K562 (cell line): ENCODE data around the gene CALCOCO2. TPM values are rescaled to one million over a fixed set of nuclear protein-coding genes. Genes with fewer than 3 reads are reported as not detected.

Experiments
- ATAC-seq: fragments of 200-7000 bp; cut with Tn5 transposase; 3 replicates; pipeline ENCODE4 v1.9.1; 2020; ENCODE audit warnings: moderate library complexity
- BruUV-seq: library from RNA; stranded (reverse); fragments of 400-500 nt; replicated peaks from 2 replicates; lab custom pipeline; 2021; lab: Mats Ljungman, UMichigan
- CTCF ChIA-PET: fragments of 300-600 bp; formaldehyde crosslinking; extraction: SDS; loops from one replicate; lab custom pipeline; 2021; ENCODE audit warnings: low intra/inter-chr PET ratio; lab: Yijun Ruan, JAX
- POLR2A ChIA-PET: fragments of 300-600, 350-650 bp; sonication (Branson Sonifier 250); formaldehyde crosslinking; extraction: SDS; loops from one replicate; lab custom pipeline; 2021; ENCODE audit warnings: antibody characterized with exemption, inconsistent platforms; lab: Yijun Ruan, JAX
- DNase-seq, 4 experiments: peaks; one replicate each; pipeline versions ENCODE4 v3.0.0 to v3.0.0-alpha.2; 2011 to 2018; ENCODE audit warnings: low spot score in 3 of 4, mixed read lengths in 3 of 4; ENCODE audit errors: extremely low read depth in 1 of 4
- FAIRE-seq: peaks from 2 replicates; lab custom pipeline; 2011; peaks lifted over from hg19 to GRCh38; lab: Jason Lieb, UNC
- H2AFZ ChIP-seq: 2 replicates; pipeline ENCODE4 v1.6.0; 2011; ENCODE audit warnings: low read depth, low read length, control low read depth, inconsistent platforms
- H3K27ac ChIP-seq: fragments of 200-600 bp; 3 replicates; pipeline ENCODE4 v1.8.0; 2011; ENCODE audit warnings: low read depth, mild to moderate bottlenecking, control low read depth, inconsistent platforms, low read length, moderate library complexity, mixed read lengths; ENCODE audit errors: extremely low read depth
- H3K27me3 ChIP-seq, 2 experiments: fragments of 300-600 bp in 1 of 2; 2 replicates in 1 of 2; 3 replicates in 1 of 2; pipeline versions ENCODE4 v1.6.0 to v1.8.0; 2011; ENCODE audit warnings: inconsistent platforms in 2 of 2, low read length in 2 of 2, mild to moderate bottlenecking in 1 of 2, mixed read lengths in 1 of 2, moderate library complexity in 1 of 2; ENCODE audit not compliant: control insufficient read depth in 2 of 2, insufficient read depth in 2 of 2
- H3K36me3 ChIP-seq: fragments of 300-600 bp; 3 replicates; pipeline ENCODE4 v1.8.0; 2011; ENCODE audit warnings: mild to moderate bottlenecking, low read length, inconsistent platforms; ENCODE audit not compliant: control insufficient read depth, insufficient read depth
- H3K4me1 ChIP-seq, 2 experiments: fragments of 200-600 bp in 1 of 2; replicated peaks in 1 of 2; 2 replicates in 1 of 2; 3 replicates in 1 of 2; pipeline versions ENCODE4 v1.5.1 to v1.8.0; 2011; ENCODE audit warnings: inconsistent platforms in 2 of 2, low read length in 2 of 2, mild to moderate bottlenecking in 1 of 2, mixed read lengths in 1 of 2, moderate library complexity in 1 of 2; ENCODE audit not compliant: control insufficient read depth in 2 of 2, insufficient read depth in 2 of 2
- H3K4me2 ChIP-seq: 2 replicates; pipeline ENCODE4 v1.6.1; 2011; ENCODE audit warnings: low read length, control low read depth, inconsistent platforms, mixed read lengths; ENCODE audit not compliant: insufficient read depth
- H3K4me3 ChIP-seq: fragments of 200-600 bp; sonication (generic), shearing (Covaris generic); 2 replicates; pipeline ENCODE4 v1.5.1; 2016; ENCODE audit warnings: control low read depth, inconsistent platforms
- H3K79me2 ChIP-seq: fragments of 200-600 bp; 3 replicates; pipeline ENCODE4 v1.8.0; 2011; ENCODE audit warnings: low read length, inconsistent platforms; ENCODE audit not compliant: control insufficient read depth, insufficient read depth
- H3K9ac ChIP-seq, 2 experiments: 2 replicates each; pipeline versions ENCODE4 v1.6.0 to v1.6.1; 2011; ENCODE audit warnings: low read depth in 2 of 2, low read length in 2 of 2, control low read depth in 1 of 2, inconsistent platforms in 1 of 2, mild to moderate bottlenecking in 1 of 2, mixed read lengths in 1 of 2; ENCODE audit not compliant: insufficient read depth in 1 of 2
- H3K9me1 ChIP-seq: one replicate; pipeline ENCODE4 v1.6.0; 2011; ENCODE audit warnings: inconsistent platforms, mild to moderate bottlenecking, low read length, moderate library complexity; ENCODE audit not compliant: control insufficient read depth, insufficient read depth
- H3K9me3 ChIP-seq: replicated peaks from 2 replicates; pipeline ENCODE4 v1.5.1; 2011; ENCODE audit warnings: low read depth, low read length, inconsistent platforms; ENCODE audit not compliant: control insufficient read depth, insufficient read depth
- H4K20me1 ChIP-seq: replicated peaks from 2 replicates; pipeline ENCODE4 v1.6.1; 2011; ENCODE audit warnings: low read length, inconsistent platforms, mixed read lengths; ENCODE audit not compliant: control insufficient read depth, insufficient read depth
- CBX2 ChIP-seq: fragments of 200-600 bp; sonication (generic); IDR thresholded peaks from one replicate; pipeline ENCODE4 v1.6.1; 2012; ENCODE audit warnings: mild to moderate bottlenecking, low read length, inconsistent platforms; ENCODE audit not compliant: insufficient read depth, poor library complexity, severe bottlenecking
- HEY1 ChIP-seq: fragments of 250-450 bp; sonication (Bioruptor Pico); IDR thresholded peaks from 2 replicates; pipeline ENCODE4 v1.5.0; 2020; ENCODE audit warnings: mild to moderate bottlenecking, moderate library complexity, borderline replicate concordance
- HLTF ChIP-seq: fragments of 450-650 bp; IDR thresholded peaks from 2 replicates; pipeline ENCODE4 v1.6.1; 2016
- MNT ChIP-seq, 2 experiments: fragments of 450-650 bp; conservative IDR thresholded peaks; 2 replicates each; pipeline ENCODE4 v1.6.1; 2017; ENCODE audit warnings: mild to moderate bottlenecking in 2 of 2, moderate library complexity in 2 of 2
- PRMT5 ChIP-seq: sonication (generic); formaldehyde crosslinking; IDR thresholded peaks from 2 replicates; pipeline ENCODE4 v1.5.0; 2020; ENCODE audit warnings: missing genetic modification reagents
- SMAD2 ChIP-seq: fragments of 150-350 bp; IDR thresholded peaks from 2 replicates; pipeline ENCODE4 v1.6.1; 2014; ENCODE audit warnings: low read depth, mild to moderate bottlenecking, low read length
- ZNF696 ChIP-seq: fragments of 250-450 bp; sonication (Bioruptor Pico); conservative IDR thresholded peaks from 2 replicates; pipeline ENCODE4 v1.4.0; 2020; ENCODE audit warnings: mild to moderate bottlenecking, moderate library complexity
- WGBS: fragments of 100-300 bp; shearing (Covaris generic); methylation state at CpG from one replicate; pipeline ENCODE4 v1.1.6; 2016; ENCODE audit warnings: low coverage, mixed read lengths; ENCODE audit not compliant: insufficient coverage; ENCODE audit errors: missing lambda C conversion rate; 5-methylcytosine and 5-hydroxymethylcytosine counted together
- in situ Hi-C: fragments of 300-500 bp; cut with MboI; formaldehyde crosslinking; loops from 4 replicates; pipeline ENCODE4 v1.15.0; 2018; ENCODE audit warnings: inconsistent platforms, mixed read lengths
- intact Hi-C: fragments of 100-400 bp; cut with micrococcal nuclease; formaldehyde crosslinking; loops from 2 replicates; pipeline ENCODE4 v1.14.2; 2022
- polyA plus RNA-seq, 8 experiments: library from polyadenylated mRNA; depleted of rRNA in 4 of 8; stranded (reverse) in 5 of 8; unstranded in 3 of 8; fragments of >200 nt; fragmentation: Nextera tagmentation in 2 of 8; fragmentation: Illumina TruSeq in 1 of 8; extraction: Ambion mirVana in 2 of 8; extraction: Trizol in 1 of 8; gene quantifications; 2 replicates each; pipeline versions ENCODE4 v1.2.1 to v1.2.3, GENCODE V29; 2011 to 2014; ENCODE audit warnings: inconsistent platforms in 1 of 8, missing spikeins in 1 of 8
- total RNA-seq, 7 experiments: library from RNA; depleted of rRNA in 6 of 7; stranded (reverse); fragments of >200 nt in 6 of 7; fragmentation: Illumina TruSeq in 2 of 7; extraction: Trizol in 2 of 7; gene quantifications; 2 replicates each; pipeline versions ENCODE4 v1.2.1 to v1.2.3, GENCODE V29; 2011 to 2021; ENCODE audit warnings: low replicate concordance in 1 of 7

CALCOCO2 gene
- total and polyA plus RNA-seq, 9 of the 15 experiments (the other 6 are each of a cell fraction or from before 2014, with no cell fraction given) = 24.1 to 87.3 (median 67.5) TPM

GRCh38 chr17:48842746-48843145, 11.9 kb downstream of the CALCOCO2 start:
- Histone ChIP-seq H3K9me1 (peaks cover 6% of the 10 kb centered on the region), H3K79me2 (peaks cover 3% of the 10 kb centered on the region; the same call in 1 of the 3 replicates), H3K4me3 (no peak overlapping the region), H3K36me3 (peaks cover 21% of the 10 kb centered on the region), H3K4me2 (no peak overlapping the region), H3K9me3 (no peaks in the 10 kb centered on the region), H3K4me1 (peaks cover 0 to 3% of the 10 kb centered on the region in 2 experiments; a peak in 2 of 5 replicates), H3K27ac (no peak overlapping the region), H3K9ac (no peak overlapping the region), H4K20me1 (no peaks in the 10 kb centered on the region; the same call in 1 of the 2 replicates), H2AFZ (no peak overlapping the region), H3K27me3 (no peaks in the 10 kb centered on the region)
- intact Hi-C loops (no loop called here), in situ Hi-C loops (no loop called here)
- ChIA-PET CTCF (no interaction called here), POLR2A (interaction anchor here (1.0 to 2.7 kb wide), 2 partner anchors 8 to 9 kb away, joined by 9 to 10 read pairs; no protein-coding TSS in a partner anchor)
- FAIRE-seq (no peak), ATAC-seq (no peak), DNase-seq (no peak)
- WGBS = 82% methylated on average over 3 of the region's 3 CpGs
- no TSS peak for BruUV-seq
- TF ChIP-seq SMAD2 = no peak
- no peak for TF ChIP-seq ZNF696 (CRISPR knock-in tag)
- no peak for TF ChIP-seq HEY1
- no peak for TF ChIP-seq PRMT5
- TF ChIP-seq CBX2 = no peak
- no peak for TF ChIP-seq MNT (conservative IDR thresholded peaks at IDR 0.05)
- TF ChIP-seq HLTF = no peak
